Stimulated activated CD8-positive, alpha-beta memory T cell treated with anti-CD3 and anti-CD28 coated beads, Interleukin-12 subunit alpha, Interleukin-12 subunit beta, amount 100 ng/mL, for 4 hours (primary cell): Measurements from ENCODE around the gene TOM1L2.
"Not testable (repeated sequence)": the region's sequence is repeated elsewhere in the genome, so short reads cannot be mapped to it uniquely, and the experiment has no call there.

Experiments used
- DNase-seq: peaks from one replicate; pipeline ENCODE4 v3.0.0-alpha.2; 2020; ENCODE audit warnings: low read depth

TOM1L2 gene

DNA sequence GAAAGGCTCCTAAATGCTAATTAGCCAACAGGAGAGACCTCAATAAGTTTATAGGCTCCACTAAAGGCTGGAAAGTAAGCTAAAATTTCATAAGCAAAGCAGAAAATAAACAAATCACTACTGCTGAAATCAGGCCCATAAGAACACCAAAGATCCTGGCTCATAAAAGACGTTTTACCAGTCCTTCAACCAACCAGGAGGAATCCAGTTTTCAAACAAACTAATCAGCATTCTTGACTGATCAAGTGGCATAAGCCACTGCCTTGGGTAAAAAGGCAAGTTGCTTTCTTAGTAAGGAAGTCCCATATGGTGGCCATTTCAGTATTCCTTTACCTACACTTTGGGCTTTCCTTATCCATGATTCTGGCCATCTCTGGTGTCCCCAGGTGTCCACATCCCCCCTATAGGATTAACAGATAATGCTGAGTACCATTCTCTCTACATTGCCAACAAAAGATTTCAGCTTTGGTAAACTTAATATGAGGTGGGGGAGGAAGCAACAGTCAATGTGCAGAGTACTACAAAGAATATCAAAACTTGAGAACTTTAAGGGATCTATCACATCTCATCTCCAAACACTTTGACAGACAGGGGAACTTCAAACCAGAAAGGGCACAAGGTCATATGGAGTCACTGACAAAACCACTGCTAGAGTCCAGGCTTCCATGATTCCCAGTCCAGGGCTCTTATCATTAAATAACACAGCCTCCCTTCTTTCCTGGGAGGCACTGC lies 1.3 kb downstream of the TOM1L2 start:
- no peak for DNase-seq

DNA sequence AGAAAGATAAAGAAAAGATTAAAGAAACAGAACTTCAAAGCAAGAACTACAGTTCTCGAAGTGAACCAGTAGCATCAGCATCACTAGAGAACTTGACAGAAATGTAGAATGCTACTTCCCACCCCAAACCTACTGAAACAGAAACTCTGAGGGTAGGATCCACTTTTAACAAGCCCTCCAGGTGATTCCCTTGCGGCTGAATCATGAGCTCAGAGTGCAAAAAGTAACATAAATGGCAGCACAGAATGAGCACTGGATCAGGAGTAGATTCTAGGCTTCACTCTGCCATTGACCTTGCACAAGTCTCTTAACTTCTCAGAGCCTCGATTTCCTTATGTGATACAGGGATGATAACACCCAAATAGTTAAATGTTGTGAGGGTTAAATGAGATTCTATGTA lies 5.8 kb downstream of the TOM1L2 start:
- no peak for DNase-seq

DNA sequence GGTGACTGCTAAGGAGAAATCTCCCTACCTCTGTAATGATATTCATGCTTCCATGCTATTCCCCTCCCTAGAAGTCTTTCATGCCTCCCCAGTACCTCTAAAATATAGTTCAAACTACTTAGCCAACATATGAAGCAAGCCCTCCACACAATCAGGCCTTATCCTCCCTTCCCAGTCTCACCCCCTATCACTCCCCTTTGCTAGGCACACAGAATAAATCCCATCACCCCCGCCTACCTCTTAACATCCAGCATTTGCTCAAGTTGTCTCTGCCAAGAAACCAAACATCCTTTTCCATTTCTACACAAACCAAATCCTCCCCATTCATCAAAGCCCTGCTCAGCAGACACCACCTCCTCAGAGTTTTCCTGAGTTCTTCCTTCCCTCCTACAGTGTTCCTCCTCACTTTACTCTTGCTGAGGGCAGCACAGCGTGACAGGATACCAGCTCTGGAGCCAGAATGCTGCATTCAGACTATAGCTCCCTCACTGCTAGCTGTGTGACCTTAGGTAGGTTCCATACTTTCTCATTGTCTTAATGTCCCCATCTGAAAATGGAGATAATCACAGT lies 7.0 kb downstream of the TOM1L2 start:
- DNase-seq, result no peak

DNA sequence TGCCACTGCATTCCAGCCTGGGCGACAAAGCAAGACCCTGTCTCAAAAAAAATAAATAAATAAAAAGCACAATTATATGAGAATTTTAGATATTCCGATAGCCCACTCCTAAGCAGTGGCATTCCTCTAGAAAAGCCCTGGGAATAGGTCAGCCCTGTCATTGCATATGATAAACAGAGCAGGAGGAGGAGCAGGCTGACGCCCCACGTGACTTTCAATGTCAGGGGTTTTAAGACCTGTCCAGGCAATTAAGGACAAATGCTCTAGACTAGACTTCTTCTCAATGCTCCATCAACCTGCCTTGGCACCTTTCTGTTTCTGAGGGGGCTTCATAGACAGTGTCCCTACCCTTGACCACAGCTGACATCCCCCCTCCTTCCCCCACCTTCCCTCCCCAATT lies 7.5 kb downstream of the TOM1L2 start:
- DNase-seq, result no peak

DNA sequence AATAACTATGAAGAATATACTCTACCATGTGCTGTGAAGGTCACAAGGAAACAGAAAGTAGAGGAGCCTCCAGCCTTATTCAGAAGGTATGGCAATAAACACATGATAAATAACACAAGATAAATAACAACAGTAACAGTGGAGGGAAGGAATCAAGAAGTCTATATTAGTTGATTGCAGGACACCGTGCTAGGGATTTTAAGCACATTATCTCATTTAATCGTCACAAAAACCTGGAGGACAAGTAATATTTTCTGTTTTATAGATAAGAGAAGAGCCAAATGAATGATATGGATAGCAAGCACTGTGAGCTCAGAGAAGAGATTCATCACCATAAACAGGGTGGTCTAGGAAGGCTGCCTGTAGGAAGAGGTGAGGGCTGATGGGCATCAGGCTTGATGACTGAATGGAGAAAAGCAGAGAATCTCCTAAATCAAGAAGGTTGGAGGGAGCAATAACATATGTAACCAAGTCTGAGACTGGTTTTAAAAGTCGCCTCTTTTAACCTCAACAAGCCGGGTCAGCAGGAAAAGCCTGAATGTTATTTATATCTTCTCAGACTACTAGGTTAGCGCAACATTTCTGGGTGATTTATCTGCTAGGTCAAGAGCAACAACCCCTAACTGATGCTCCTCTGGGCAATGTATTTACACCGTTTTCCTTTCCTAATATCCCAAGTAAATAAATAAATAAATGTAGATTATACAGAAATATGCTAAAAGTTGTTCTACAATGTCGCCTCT lies 8.3 kb downstream of the TOM1L2 start:
- no peak for DNase-seq

DNA sequence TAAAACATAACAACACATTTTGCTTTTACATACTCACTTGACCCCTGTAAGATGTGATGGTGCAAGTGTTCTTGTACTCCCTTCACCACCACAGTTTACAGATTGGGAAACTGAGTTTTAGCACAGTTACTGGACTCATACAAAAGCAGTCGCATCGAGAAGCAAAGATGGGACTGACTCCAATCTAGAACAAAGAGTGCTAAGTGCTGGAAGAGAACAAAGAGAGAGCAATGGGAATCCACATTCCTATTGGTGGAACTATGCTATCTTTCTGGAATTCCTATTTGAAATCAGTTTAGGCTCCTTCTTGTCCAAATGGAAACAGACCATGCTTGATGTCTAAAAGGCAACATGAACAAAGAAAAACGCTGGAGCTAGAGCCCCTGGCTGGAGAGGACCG lies 9.1 kb downstream of the TOM1L2 start:
- DNase-seq, result no peak

DNA sequence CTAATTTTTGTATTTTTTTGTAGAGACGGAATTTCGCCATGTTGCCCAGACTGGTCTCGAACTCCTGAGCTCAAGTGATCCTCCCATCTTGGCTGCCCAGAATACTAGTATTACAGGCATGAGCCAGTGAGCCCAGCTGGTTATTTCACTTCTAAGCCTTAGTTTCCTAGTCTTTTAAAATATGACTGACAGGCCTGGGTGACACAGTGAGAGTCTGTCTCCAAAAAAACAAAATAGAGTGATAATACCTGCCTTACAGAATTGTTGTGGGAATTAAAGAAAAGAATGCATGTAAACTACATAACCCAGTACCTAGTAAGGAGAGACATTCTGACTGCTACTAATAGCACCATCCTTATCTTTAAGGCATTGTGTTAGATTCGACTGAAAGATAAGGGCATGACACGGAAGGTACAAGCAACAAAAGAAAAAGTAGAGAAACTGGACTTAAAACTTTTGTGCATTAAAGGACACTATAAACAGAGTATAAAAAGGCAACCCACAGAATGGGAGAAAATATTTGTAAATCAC lies 11.6 kb downstream of the TOM1L2 start:
- DNase-seq, result no peak

DNA sequence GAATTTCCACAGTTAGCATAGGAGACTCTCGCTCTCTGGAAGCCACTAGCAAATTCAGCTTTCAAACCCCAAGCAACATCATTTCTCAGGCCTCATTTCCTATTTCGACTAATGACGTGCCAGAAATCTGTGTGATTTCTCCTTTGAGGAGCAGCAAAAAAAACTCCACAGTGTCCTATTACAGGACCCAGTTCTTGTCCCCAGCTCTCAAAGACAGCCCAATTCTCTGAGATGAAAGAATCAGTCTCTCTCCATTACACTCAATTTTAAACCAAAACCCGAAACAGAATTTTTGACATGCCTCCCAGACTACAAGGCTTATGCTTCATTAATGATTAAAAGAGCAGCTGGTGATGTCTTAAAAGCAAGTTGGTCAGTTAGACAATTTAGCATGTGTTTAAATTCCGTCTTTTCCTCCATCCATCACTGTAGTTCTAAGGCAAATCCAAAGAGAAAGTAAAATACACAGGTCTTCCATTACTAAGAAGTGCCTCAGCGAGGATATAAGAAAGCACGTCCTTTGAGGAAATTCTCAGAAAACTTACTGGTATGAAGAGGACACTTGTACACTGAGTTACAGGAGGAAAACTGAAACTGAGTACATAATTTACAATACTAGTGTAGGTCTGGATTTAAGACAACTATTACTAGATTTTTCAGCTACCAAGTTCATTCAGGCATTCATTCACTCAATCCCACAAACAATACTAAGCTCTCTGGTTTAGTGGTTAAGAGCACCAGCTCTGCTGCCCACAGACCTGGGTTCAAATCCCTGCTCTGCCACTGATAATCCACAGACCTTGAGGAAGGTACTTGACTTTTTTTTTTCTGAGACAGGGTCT lies 12.5 kb downstream of the TOM1L2 start:
- DNase-seq, result no peak

DNA sequence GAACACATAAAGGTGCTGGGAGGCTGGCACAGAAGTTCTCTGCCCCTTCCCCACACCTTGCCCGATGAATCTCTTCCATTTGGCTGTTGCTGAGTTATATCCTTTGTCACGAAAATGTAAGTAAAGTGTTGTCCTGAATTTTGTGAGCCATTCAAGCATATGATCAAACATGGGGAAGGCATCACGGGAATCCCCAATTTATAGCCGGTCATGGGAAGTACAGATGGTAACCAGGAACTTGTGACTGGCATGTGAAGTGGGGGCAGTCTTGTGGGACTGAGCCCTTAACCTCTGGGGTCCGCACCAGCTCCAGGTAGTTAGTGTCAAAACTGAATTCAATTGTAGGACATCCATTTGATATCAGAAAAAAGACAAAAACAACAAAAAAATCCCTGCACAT lies 13.2 kb downstream of the TOM1L2 start:
- DNase-seq, result no peak

DNA sequence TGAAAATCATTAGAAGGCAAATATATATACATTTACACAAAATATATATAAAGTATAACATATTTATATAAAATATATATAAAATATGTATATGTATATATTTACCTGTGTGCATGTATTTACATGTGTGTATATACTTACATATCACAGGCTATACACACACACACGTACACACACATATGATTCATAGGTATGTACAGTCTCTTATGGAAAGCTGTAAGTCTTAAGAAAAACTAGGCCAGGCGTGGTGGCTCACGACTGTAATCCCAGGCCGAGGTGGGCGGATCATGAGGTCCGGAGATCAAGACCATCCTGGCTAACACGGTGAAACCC lies 14.7 kb downstream of the TOM1L2 start:
- no peak for DNase-seq

DNA sequence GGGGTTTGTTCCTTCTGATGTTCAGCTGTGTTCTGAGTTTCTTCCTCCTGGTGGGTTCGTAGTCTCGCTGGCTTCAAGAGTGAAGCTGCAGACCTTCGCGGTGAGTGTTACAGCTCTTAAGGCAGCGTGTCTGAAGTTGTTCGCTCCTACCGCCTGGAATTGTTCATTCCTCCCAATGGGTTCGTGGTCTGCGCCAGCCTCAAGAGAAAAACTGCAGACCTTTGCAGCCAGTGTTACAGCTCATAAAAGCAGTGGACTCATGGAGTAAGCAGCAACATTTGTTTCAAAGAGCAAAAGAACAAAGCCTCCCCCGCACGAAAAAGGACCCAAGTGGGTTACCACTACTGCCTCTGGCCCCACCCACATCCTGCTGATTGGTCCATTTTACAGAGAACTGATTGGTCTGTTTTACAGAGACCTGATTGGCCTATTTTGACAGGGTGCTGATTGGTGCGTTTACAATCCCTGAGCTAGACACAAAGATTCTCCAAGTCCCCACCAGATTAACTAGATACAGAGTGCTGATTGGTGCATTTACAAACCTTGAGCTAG lies 16.3 kb downstream of the TOM1L2 start:
- not testable (repeated sequence) for DNase-seq

DNA sequence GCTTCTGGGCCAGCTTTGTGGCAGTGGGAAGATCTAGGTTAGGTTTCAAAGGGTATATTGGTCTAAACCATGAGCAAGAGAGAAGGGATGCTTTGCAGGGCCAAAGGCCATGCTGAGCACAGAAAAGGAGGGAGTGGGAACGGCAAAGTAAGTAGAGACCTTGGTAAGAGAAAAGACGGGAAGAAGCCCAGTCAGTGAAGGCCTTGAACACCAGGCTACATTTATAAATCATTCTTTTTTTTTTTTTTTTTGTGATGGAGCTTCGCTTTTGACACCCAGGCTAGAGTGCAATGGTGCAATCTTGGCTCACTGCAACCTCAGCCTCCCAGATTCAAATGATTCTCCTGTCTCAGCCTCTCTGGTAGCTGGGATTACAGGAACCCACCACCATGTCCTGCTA lies 18.1 kb downstream of the TOM1L2 start:
- no peak for DNase-seq

DNA sequence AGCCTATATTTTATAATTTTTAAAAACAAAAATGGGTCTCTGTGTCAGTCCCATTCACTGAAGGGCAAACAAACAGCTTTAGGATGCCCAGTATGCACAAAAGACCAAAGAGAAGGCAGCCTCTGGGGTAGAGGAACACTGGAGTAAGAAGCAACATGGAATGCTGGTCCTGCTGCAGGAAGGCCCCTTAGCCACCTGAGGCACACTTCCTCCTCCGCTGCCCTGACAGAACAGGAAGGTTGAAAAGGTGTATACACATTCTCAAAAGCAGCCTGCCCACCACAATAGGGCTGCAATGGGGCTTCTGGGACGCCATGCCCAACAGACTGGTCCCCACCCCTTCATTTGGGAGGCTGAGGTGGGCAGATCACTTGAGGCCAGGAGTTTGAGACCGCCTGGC lies 19.5 kb downstream of the TOM1L2 start:
- DNase-seq, result no peak

DNA sequence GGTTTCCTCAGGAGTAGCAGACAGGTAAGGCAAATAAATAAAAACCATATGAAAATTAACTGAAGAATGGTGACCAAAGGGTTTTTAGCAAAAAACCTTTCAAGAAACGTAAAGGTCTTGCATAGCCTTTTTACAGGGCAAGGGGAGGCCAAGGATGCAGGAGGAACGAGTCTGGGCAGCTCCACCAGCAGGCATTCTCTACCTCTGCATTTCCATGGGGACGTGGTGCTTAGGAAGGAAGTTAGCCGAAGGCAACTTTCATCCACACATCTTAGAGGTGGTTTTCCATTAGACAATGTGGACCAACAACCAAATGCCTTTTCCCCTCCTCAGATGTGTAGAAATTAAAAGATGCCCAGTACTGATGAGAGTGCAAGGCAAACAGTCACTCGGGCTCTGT lies 20.7 kb downstream of the TOM1L2 start:
- DNase-seq, result no peak

DNA sequence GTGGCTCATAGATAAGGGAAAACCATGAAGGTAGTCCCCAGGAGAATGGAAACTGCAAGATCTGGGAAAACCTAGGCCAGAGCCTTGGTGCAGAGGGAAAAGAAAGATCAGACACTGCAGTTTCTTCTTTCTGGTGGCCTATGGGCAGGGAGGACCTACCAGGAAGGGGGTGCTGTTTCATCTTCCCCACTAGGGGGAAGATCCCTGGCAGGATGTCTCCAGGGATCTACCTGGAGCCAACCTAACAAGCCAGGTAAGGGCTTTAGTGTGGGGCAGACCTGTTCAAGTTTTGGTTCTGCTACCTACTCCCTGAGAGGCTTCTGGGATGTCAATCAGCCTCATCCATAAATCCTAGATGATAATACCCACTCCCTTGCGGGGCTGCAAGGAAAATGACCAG lies 21.4 kb downstream of the TOM1L2 start:
- DNase-seq, result no peak

DNA sequence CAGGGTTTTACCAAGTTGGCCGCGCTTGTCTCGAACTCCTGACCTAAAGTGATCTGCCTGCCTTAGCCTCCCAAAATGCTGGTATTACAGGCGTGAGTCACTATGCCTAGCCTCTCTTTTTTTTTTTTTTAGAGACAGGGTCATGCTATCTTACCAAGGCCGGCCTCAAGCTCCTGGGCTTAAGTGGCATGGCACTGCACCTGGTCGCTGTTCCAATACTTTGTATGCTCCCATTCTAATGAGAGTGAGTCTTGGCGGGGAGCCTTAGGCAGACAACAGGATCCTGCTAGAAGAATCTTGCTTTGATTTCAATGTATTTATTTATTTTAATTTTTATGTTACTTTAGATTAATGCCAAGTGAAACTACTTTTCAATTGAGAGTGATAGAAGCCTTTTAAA lies 21.9 kb downstream of the TOM1L2 start:
- DNase-seq, result no peak

DNA sequence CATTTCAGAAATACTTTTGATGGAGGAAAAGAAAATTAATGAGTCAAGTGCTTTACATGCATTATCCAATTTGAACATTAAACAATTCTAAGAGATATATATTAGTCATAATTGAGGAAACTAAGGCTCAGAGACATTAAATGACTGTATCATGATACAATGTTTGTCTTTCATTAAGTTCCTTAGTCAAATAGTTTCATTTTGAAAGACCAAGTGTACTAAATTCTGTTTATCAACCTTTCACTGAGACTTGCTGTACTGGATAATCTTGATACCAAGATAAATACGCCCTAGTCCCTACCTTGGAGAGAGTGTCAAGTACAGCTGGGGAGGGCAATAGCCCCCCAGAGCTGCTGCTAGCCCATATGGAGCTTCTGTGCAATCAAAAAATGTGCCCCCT lies 24.2 kb downstream of the TOM1L2 start:
- DNase-seq, result no peak

DNA sequence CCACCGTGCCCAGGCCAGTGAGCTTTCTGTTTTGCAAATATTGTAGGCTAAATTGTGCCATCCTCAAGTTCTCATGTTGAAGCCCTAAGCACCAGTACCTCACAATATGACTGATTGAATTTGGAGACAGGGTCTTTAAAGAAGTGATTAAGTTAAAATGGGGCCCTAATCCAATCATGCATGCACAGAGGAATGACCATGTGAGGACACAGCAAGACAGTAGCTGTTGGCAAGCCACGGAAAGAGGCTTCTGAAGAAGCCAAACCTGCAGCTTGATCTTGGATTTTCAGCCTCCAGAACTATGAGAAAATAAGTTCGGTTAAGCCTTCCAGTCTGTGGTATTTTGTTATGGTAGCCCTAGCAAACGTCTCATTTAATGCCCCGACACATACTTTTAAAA lies 24.9 kb downstream of the TOM1L2 start:
- DNase-seq, result no peak

DNA sequence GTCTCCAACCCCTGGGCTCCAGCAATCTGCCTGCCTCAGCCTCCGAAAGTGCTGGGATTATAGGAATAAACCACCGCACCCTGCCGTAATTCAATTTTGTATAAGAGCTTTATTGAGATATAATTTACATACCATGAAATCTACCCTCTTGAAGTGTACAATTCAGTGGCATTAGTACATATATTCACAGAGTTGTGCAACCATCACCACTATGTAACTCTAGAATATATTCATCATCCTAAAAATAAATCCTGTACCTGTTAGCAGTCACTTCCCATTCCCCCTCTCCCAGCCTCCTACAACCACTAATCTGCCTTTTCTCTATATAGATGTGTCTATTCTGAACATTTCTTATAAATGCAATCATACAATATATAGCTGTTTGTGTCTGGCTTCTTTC lies 26.1 kb downstream of the TOM1L2 start:
- DNase-seq, result no peak

DNA sequence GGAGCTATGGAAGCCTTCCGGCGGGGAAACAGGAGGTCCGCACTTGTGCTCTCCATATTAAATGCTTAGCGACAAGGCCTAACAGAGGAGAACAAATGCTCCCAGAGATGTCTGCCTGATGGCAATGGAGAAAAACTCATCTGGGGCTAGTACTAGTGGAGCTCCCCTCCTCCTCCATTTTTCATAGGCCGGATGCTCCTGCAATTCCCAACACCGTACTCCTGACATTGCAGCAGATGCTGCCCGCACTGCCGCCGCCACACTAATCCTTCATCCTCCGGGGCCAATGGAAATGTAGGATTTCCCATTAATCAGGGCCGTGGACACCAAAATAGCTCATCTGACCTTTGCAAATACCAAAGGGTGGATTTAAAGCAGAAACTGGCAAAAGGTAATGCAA lies 27.5 kb downstream of the TOM1L2 start:
- no peak for DNase-seq

DNA sequence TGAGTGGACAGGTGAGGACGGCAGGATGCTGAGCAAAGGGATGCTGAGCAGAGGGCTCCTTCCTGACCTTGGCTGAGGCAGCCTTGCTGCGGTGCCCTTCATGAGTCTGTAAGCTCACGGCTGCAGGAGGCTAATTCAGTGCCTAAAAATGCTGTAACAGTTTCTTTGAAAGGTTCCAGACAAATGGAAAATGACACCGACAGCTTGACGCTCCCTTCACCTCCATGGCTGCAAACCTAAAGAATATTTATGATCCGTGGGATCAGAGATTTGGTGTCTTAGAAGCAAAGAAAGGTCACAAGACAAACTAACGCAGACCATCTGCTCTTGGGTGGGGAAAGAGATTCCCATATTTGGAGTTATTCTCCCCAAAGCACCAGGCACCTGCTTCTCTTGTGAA lies 28.0 kb downstream of the TOM1L2 start:
- DNase-seq, result no peak

DNA sequence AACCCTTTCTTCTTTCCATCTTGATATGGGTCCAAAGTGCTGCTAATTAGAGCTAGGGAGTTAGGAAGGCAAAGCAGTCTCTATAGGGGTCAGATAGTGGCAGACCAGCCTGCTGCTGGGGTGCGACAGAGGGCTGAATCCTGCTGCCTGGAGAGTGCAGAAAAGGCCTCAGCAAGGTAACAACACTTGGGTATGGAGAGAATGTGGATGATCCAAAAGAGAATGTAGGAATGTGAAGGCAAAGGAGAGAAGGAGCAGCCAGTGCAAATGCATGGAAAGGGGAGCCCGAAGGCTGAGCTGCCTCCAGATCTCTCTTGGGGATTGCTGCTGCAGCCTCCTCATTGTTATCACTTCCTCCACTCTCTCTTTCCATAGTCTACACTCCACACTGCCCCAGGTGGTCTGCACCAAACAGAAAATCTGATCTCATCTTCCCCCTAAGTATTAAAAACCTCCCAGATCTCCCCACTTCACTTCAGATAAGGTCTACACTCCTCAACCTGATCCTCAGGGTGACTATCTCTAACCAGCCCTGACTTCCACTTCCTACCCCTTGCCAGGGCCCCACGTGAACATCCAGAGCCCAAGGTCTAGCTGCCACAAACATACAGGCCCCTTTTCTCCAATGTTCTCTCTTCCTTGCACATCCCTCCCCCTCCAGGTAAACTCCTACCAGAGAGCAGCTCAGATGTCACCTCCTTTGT lies 28.8 kb downstream of the TOM1L2 start:
- no peak for DNase-seq
